B cell (primary cell): ENCODE results near the gene TNFRSF13B.

Source experiments
- CTCF ChIP-seq: fragments of 200-600 bp; IDR thresholded peaks from one replicate; pipeline ENCODE4 v1.8.0; 2022; ENCODE audit warnings: antibody characterized with exemption, mild to moderate bottlenecking
- EZH2 ChIP-seq: IDR thresholded peaks from 2 replicates; pipeline ENCODE4 v1.6.1; 2012; ENCODE audit warnings: borderline replicate concordance, low read depth, mild to moderate bottlenecking, moderate library complexity, low read length; ENCODE audit not compliant: insufficient read depth, poor library complexity, severe bottlenecking

GRCh38 chr17:16981928-16982327 lies 10.0 kb upstream of the TNFRSF13B start:
- TF ChIP-seq CTCF (no peak), EZH2 (no peak)
